HepG2 (cell line): Measurements from ENCODE around the gene ALDH2. TPM values are rescaled to one million over a fixed set of nuclear protein-coding genes. Genes with fewer than 3 reads are reported as not detected.

Experiments
- ATF5 ChIP-seq: sonication (generic); formaldehyde crosslinking; IDR thresholded peaks from 2 replicates; pipeline ENCODE4 v1.4.0; 2020; ENCODE audit warnings: mild to moderate bottlenecking, low read depth, missing genetic modification reagents
- CHD4 ChIP-seq: fragments of 200-600 bp; sonication (generic); IDR thresholded peaks from 2 replicates; pipeline ENCODE4 v1.7.0; 2017; ENCODE audit warnings: mild to moderate bottlenecking, low read length, borderline replicate concordance
- DR1 ChIP-seq: sonication (generic); formaldehyde crosslinking; IDR thresholded peaks from 2 replicates; pipeline ENCODE4 v1.8.0; 2021; ENCODE audit warnings: mild to moderate bottlenecking, missing genetic modification reagents, inconsistent platforms
- E2F5 ChIP-seq: sonication (generic); formaldehyde crosslinking; conservative IDR thresholded peaks from 2 replicates; pipeline ENCODE4 v1.4.0; 2020; ENCODE audit warnings: missing genetic modification reagents
- PBX2 ChIP-seq: IDR thresholded peaks from 2 replicates; pipeline ENCODE4 v1.6.1; 2016; ENCODE audit warnings: control low read depth
- PLSCR1 ChIP-seq: sonication (generic); formaldehyde crosslinking; IDR thresholded peaks from 2 replicates; pipeline ENCODE4 v1.5.0; 2020; ENCODE audit warnings: missing genetic modification reagents, mild to moderate bottlenecking, borderline replicate concordance
- THAP7 ChIP-seq: sonication (generic); formaldehyde crosslinking; IDR thresholded peaks from 2 replicates; pipeline ENCODE4 v1.8.1; 2023; ENCODE audit warnings: mild to moderate bottlenecking, missing genetic modification reagents
- ZBED4 ChIP-seq: sonication (generic); formaldehyde crosslinking; IDR thresholded peaks from 2 replicates; pipeline ENCODE4 v1.4.0; 2020; ENCODE audit warnings: missing genetic modification reagents, borderline replicate concordance
- ZFP36L1 ChIP-seq: sonication (generic); formaldehyde crosslinking; IDR thresholded peaks from 2 replicates; pipeline ENCODE4 v1.8.0; 2022; ENCODE audit warnings: mild to moderate bottlenecking, missing genetic modification reagents, moderate library complexity
- ZNF124 ChIP-seq: sonication (generic); formaldehyde crosslinking; IDR thresholded peaks from 2 replicates; pipeline ENCODE4 v1.4.0; 2020; ENCODE audit warnings: missing genetic modification reagents
- ZNF260 ChIP-seq: sonication (generic); formaldehyde crosslinking; IDR thresholded peaks from 2 replicates; pipeline ENCODE4 v1.4.0; 2020; ENCODE audit warnings: missing genetic modification reagents, low read depth, mild to moderate bottlenecking, borderline replicate concordance
- ZNF333 ChIP-seq: sonication (generic); formaldehyde crosslinking; IDR thresholded peaks from 2 replicates; pipeline ENCODE4 v1.4.0; 2020; ENCODE audit warnings: mild to moderate bottlenecking, missing genetic modification reagents, borderline replicate concordance
- ZNF337 ChIP-seq: sonication (generic); formaldehyde crosslinking; IDR thresholded peaks from 2 replicates; pipeline ENCODE4 v1.5.1; 2020; ENCODE audit warnings: missing genetic modification reagents, low read depth, mild to moderate bottlenecking, borderline replicate concordance
- ZNF598 ChIP-seq: sonication (generic); formaldehyde crosslinking; IDR thresholded peaks from 2 replicates; pipeline ENCODE4 v1.5.1; 2020; ENCODE audit warnings: mild to moderate bottlenecking, missing genetic modification reagents, borderline replicate concordance
- polyA plus RNA-seq, 8 experiments: library from polyadenylated mRNA; depleted of rRNA in 3 of 8; stranded (reverse) in 7 of 8; unstranded in 1 of 8; fragments of >200 nt; fragmentation: Illumina TruSeq in 4 of 8; extraction: Trizol in 4 of 8; gene quantifications; 2 replicates each; pipeline versions ENCODE4 v1.2.1 to v1.2.3, GENCODE V29; 2011 to 2016; ENCODE audit warnings: low read depth in 4 of 8, missing spikeins in 1 of 8, mixed read lengths in 1 of 8; ENCODE audit not compliant: insufficient read depth in 1 of 8
- total RNA-seq, 5 experiments: library from RNA; depleted of rRNA; stranded (reverse); fragments of >200 nt; fragmentation: Illumina TruSeq; extraction: Trizol; gene quantifications; 2 replicates each; pipeline ENCODE4 v1.2.3, GENCODE V29; 2016; ENCODE audit warnings: low read depth in 1 of 5
- TF ChIP-seq, protein P1 (sequence below): sonication (generic); formaldehyde crosslinking; IDR thresholded peaks from 2 replicates; pipeline ENCODE4 v1.4.0; 2020; ENCODE audit warnings: mild to moderate bottlenecking, missing genetic modification reagents

Gene ALDH2
- total and polyA plus RNA-seq, 2 of the 13 experiments (the other 11 are each of a cell fraction or from before 2014, with no cell fraction given) = 78.8 to 103 TPM

- TF ChIP-seq, protein P1, sequence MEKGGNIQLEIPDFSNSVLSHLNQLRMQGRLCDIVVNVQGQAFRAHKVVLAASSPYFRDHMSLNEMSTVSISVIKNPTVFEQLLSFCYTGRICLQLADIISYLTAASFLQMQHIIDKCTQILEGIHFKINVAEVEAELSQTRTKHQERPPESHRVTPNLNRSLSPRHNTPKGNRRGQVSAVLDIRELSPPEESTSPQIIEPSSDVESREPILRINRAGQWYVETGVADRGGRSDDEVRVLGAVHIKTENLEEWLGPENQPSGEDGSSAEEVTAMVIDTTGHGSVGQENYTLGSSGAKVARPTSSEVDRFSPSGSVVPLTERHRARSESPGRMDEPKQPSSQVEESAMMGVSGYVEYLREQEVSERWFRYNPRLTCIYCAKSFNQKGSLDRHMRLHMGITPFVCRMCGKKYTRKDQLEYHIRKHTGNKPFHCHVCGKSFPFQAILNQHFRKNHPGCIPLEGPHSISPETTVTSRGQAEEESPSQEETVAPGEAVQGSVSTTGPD (CRISPR knock-in tag) = no peak
- TF ChIP-seq PBX2 (CRISPR knock-in tag) (no peak), DR1 (CRISPR knock-in tag) (peak; percentile 89), ZNF598 (no peak), ZNF333 (CRISPR knock-in tag) (peak; percentile 73; the same call in 1 of the 2 replicates), CHD4 (no peak), ZFP36L1 (CRISPR knock-in tag) (0 out of 2 replicates have a peak, but pooled peaks have one; percentile 19), ZBED4 (peak; percentile 71; the same call in 1 of the 2 replicates), ZNF337 (CRISPR knock-in tag) (no peak), PLSCR1 (CRISPR knock-in tag) (no peak), ATF5 (CRISPR knock-in tag) (peak; percentile 90), E2F5 (CRISPR knock-in tag) (no peak; the same call in 1 of the 2 replicates), ZNF124 (CRISPR knock-in tag) (peak; percentile 71; the same call in 1 of the 2 replicates), ZNF260 (CRISPR knock-in tag) (no peak), THAP7 (CRISPR knock-in tag) (0 out of 2 replicates have a peak, but pooled peaks have one; percentile 19)
These were observed 75.2 kb downstream of the ALDH2 start, which contains the start of gene MAPKAPK5 (continued) for GRCh38 chr12:111841750-111842555.
